SK-N-SH treated with all-trans-retinoic acid at 6 μM for 48 hours (cell line): ENCODE results near the gene KRTCAP2.
"Not testable (repeated sequence)": the region's sequence is repeated elsewhere in the genome, so short reads cannot be mapped to it uniquely, and the experiment has no call there.

Experiments used
- ATAC-seq: fragments of 200-7000 bp; cut with Tn5 transposase; 3 replicates; pipeline ENCODE4 v1.9.1; 2020; ENCODE audit warnings: mild to moderate bottlenecking, moderate library complexity
- BACH2 ChIP-seq: fragments of 250-450 bp; sonication (Bioruptor Pico); IDR thresholded peaks from 2 replicates; pipeline ENCODE4 v1.9.0; 2021; ENCODE audit warnings: mild to moderate bottlenecking, borderline replicate concordance
- CREB5 ChIP-seq: fragments of 250-450 bp; sonication (Bioruptor Pico); IDR thresholded peaks from 2 replicates; pipeline ENCODE4 v1.5.1; 2020; ENCODE audit warnings: low read depth, mild to moderate bottlenecking, moderate library complexity
- CSDC2 ChIP-seq: fragments of 250-450 bp; sonication (Bioruptor Pico); IDR thresholded peaks from 2 replicates; pipeline ENCODE4 v1.5.0; 2020; ENCODE audit warnings: mild to moderate bottlenecking, moderate library complexity
- CSRNP3 ChIP-seq: fragments of 250-450 bp; sonication (Bioruptor Pico); IDR thresholded peaks from 2 replicates; pipeline ENCODE4 v1.5.1; 2021; ENCODE audit warnings: mild to moderate bottlenecking, moderate library complexity
- GLIS3 ChIP-seq: fragments of 250-450 bp; sonication (Bioruptor Pico); IDR thresholded peaks from 2 replicates; pipeline ENCODE4 v1.5.0; 2020; ENCODE audit warnings: mild to moderate bottlenecking, moderate library complexity
- ISL1 ChIP-seq: fragments of 250-450 bp; sonication (Bioruptor Pico); IDR thresholded peaks from 2 replicates; pipeline ENCODE4 v2.1.2; 2022; ENCODE audit warnings: mild to moderate bottlenecking, moderate library complexity
- OSR1 ChIP-seq: fragments of 250-450 bp; sonication (Bioruptor Pico); IDR thresholded peaks from 2 replicates; pipeline ENCODE4 v1.8.0; 2022; ENCODE audit warnings: moderate library complexity, mild to moderate bottlenecking, inconsistent platforms
- POU6F1 ChIP-seq: fragments of 250-450 bp; sonication (Bioruptor Pico); IDR thresholded peaks from 2 replicates; pipeline ENCODE4 v1.8.0; 2021; ENCODE audit warnings: low read depth, mild to moderate bottlenecking, moderate library complexity, borderline replicate concordance
- PPARA ChIP-seq: fragments of 250-450 bp; sonication (Bioruptor Pico); IDR thresholded peaks from 2 replicates; pipeline ENCODE4 v1.5.0; 2020; ENCODE audit warnings: mild to moderate bottlenecking, borderline replicate concordance
- RARB ChIP-seq: fragments of 250-450 bp; sonication (Bioruptor Pico); IDR thresholded peaks from 2 replicates; pipeline ENCODE4 v1.8.0; 2021; ENCODE audit warnings: mild to moderate bottlenecking, moderate library complexity
- SNAI2 ChIP-seq: fragments of 250-450 bp; sonication (Bioruptor Pico); IDR thresholded peaks from 2 replicates; pipeline ENCODE4 v1.5.0; 2020; ENCODE audit warnings: mild to moderate bottlenecking, moderate library complexity
- TOX ChIP-seq: fragments of 250-450 bp; sonication (Bioruptor Pico); IDR thresholded peaks from 2 replicates; pipeline ENCODE4 v1.8.0; 2021; ENCODE audit warnings: mild to moderate bottlenecking, moderate library complexity, borderline replicate concordance
- ZC3H10 ChIP-seq: fragments of 250-450 bp; sonication (Bioruptor Pico); IDR thresholded peaks from 2 replicates; pipeline ENCODE4 v1.5.1; 2021; ENCODE audit warnings: mild to moderate bottlenecking, moderate library complexity
- ZNF565 ChIP-seq: fragments of 450-650 bp; formaldehyde crosslinking; conservative IDR thresholded peaks from 2 replicates; pipeline ENCODE4 v1.5.0; 2020; ENCODE audit warnings: low read depth, mild to moderate bottlenecking, moderate library complexity
- ZNF70 ChIP-seq: fragments of 450-650 bp; formaldehyde crosslinking; IDR thresholded peaks from 2 replicates; pipeline ENCODE4 v1.5.0; 2020; ENCODE audit warnings: mild to moderate bottlenecking, moderate library complexity
- TF ChIP-seq, protein P1 (sequence below): fragments of 250-450 bp; sonication (Bioruptor Pico); IDR thresholded peaks from 2 replicates; pipeline ENCODE4 v1.5.0; 2020; ENCODE audit warnings: mild to moderate bottlenecking, moderate library complexity
- TF ChIP-seq, protein P2 (sequence below): fragments of 250-450 bp; sonication (Bioruptor Pico); IDR thresholded peaks from 2 replicates; pipeline ENCODE4 v1.8.0; 2020; ENCODE audit warnings: mild to moderate bottlenecking, moderate library complexity, borderline replicate concordance

KRTCAP2 gene

DNA sequence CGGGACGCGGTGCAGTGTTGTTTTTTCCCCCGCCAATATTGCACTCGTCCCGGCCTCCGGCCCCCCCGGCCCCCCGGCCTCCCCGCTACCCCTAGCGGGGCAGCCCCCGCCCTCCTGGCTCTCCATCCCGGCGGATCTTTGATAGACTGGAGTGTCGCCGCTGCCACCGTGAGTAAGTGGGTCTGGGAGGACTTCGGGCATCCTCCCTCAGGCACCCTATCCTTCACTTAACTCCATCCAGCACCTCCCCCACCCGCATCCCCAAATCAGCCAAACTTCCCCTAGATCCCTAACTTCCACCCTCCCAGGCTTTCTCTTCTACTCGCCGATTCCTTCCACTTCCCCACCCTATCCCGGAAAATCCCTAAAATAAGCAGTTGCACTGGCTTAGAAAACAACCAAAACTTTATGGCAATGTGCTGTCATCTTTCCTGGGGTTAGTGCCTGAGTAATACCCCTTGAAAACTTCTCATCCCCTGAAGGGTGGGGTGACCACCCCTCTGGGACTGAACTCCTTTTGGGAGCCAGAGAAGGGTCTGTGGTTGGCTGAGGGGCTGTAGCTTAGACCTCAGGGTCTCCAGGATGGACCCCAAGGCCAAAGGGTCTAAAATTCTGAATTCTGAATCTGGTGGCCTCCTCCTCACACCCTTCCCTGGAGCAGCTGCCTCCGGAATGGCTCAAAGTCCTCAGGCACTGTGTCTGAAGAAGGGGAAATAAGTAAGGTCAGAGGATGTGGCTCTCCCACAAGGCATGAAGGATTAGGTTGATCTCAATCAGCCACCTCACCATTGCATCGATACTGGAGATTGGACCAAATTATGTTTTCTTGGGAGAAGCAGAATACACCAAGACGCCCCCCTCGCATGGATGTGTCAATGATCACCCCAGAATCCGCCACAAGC is 22.3 kb upstream of the KRTCAP2 start (continued):
- TF ChIP-seq, protein P1, sequence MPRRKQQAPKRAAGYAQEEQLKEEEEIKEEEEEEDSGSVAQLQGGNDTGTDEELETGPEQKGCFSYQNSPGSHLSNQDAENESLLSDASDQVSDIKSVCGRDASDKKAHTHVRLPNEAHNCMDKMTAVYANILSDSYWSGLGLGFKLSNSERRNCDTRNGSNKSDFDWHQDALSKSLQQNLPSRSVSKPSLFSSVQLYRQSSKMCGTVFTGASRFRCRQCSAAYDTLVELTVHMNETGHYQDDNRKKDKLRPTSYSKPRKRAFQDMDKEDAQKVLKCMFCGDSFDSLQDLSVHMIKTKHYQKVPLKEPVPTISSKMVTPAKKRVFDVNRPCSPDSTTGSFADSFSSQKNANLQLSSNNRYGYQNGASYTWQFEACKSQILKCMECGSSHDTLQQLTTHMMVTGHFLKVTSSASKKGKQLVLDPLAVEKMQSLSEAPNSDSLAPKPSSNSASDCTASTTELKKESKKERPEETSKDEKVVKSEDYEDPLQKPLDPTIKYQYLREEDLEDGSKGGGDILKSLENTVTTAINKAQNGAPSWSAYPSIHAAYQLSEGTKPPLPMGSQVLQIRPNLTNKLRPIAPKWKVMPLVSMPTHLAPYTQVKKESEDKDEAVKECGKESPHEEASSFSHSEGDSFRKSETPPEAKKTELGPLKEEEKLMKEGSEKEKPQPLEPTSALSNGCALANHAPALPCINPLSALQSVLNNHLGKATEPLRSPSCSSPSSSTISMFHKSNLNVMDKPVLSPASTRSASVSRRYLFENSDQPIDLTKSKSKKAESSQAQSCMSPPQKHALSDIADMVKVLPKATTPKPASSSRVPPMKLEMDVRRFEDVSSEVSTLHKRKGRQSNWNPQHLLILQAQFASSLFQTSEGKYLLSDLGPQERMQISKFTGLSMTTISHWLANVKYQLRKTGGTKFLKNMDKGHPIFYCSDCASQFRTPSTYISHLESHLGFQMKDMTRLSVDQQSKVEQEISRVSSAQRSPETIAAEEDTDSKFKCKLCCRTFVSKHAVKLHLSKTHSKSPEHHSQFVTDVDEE (CRISPR knock-in tag): no peak
- TF ChIP-seq, all 23 proteins: peak for 0

GRCh38 chr1:155193991-155194240 is 20.8 kb upstream of the KRTCAP2 start:
- 0 out of 2 replicates have a peak, but pooled peaks have one; percentile 31 for TF ChIP-seq CSRNP3
- not testable (repeated sequence) for ATAC-seq

DNA sequence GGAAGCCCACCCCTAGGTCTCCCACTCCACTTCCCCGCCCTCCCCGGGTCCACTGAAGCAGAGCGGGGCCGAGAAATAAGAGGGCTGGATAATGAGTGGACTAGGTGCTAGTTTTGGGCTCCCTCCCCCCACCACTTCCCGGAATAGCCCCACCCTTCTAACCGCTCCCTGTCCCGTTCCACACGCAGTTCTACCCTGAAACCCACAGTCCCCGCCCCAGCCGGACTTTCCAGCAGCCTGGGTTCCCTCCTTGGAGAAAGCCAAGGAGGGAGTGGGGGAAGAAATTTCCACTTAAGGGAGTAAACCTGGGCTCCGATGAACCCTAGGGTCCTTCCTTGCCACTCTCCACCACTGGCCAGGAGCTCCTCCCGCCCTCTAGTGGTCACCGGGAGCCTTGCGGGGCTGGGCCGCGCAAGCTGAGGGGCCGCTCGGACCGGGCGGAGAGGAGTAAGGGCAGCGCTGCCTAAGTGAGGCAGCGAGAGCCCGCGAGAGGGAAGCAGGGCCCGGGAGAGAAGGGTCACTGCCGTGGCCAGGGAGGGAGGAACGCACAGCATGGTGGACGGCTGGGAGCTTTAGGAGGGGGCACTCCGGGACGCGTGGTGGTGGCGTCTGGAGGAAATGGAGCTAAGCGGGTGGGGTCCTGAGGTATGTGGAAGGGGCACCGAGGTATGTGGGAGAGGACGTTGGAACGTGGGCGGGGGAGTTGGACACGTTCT is 20.3 kb upstream of the KRTCAP2 start:
- 0 out of 2 replicates have a peak, but pooled peaks have one; percentile 3 for TF ChIP-seq ZC3H10 (CRISPR knock-in tag)
- no peak for TF ChIP-seq PPARA (CRISPR knock-in tag)
- no peak for TF ChIP-seq ISL1 (CRISPR knock-in tag)
- TF ChIP-seq CSDC2: no peak
- no peak for TF ChIP-seq BACH2 (CRISPR knock-in tag)
- TF ChIP-seq OSR1 (CRISPR knock-in tag): peak; percentile 21; the same call in 1 of the 2 replicates
- no peak for TF ChIP-seq CSRNP3
- TF ChIP-seq CREB5: no peak
- 0 out of 2 replicates have a peak, but pooled peaks have one; percentile 11 for TF ChIP-seq RARB (CRISPR knock-in tag)
- peak; percentile 29; the same call in 1 of the 2 replicates for TF ChIP-seq TOX (CRISPR knock-in tag)
- no peak for TF ChIP-seq SNAI2
- peak; percentile 85 for ATAC-seq

DNA sequence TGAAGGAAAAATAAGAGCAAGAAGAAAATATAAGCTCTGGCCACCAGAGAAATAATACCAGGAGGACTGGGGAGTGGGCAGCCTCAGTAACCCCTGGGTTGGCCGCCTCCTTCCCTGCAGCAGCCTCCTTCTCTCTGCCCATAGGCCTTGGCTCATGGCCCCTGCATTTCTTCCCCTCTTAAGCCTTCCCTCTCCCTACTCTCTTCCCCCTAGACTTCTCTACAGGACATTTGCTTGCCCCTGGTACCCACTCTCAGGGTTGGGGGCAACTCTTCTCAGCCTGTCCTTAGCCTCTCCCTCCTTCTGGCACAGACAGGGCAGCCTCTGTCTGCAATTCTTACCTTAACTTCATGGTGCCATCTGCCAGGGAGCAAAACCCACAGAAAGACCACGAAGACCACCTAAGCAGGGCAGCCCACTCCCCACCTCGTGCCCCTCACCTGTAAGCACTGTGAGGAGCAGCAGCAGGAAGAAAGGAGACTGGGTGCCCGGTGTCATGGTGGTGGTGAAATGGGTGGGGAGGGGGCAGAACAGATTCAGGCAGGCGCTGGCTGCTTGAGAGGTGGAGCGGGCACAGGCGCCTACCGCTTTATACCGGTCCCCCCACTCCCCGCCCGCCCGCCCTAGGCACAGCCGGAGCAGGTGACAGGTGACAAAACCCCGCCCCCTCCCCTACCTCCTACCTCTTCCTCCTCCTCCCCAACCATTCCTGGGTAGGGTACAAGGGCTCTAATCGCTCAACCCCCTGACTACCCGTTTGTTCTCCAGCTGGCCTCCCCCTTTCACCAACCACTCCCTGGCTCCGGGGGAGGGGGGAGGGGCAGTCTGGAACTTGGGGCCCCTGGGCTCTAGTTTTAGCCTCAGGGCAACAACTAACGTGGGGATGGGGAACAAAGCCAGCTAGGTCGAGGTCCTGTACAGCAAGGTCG is 19.5 kb upstream of the KRTCAP2 start:
- TF ChIP-seq ZC3H10 (CRISPR knock-in tag) (no peak), GLIS3 (no peak), CSDC2 (no peak), PPARA (CRISPR knock-in tag) (no peak), ZNF565 (CRISPR knock-in tag) (no peak), ZNF70 (CRISPR knock-in tag) (no peak), POU6F1 (no peak)
- TF ChIP-seq, protein P2, sequence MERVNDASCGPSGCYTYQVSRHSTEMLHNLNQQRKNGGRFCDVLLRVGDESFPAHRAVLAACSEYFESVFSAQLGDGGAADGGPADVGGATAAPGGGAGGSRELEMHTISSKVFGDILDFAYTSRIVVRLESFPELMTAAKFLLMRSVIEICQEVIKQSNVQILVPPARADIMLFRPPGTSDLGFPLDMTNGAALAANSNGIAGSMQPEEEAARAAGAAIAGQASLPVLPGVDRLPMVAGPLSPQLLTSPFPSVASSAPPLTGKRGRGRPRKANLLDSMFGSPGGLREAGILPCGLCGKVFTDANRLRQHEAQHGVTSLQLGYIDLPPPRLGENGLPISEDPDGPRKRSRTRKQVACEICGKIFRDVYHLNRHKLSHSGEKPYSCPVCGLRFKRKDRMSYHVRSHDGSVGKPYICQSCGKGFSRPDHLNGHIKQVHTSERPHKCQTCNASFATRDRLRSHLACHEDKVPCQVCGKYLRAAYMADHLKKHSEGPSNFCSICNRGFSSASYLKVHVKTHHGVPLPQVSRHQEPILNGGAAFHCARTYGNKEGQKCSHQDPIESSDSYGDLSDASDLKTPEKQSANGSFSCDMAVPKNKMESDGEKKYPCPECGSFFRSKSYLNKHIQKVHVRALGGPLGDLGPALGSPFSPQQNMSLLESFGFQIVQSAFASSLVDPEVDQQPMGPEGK (CRISPR knock-in tag): no peak
- TF ChIP-seq, all 23 proteins: peak for 0
- no peak for ATAC-seq
